ELF-1 (cell line): ENCODE results near the gene SMYD4.
"Not testable (repeated sequence)": the region's sequence is repeated elsewhere in the genome, so short reads cannot be mapped to it uniquely, and the experiment has no call there.

Experiments used
- DNase-seq: peaks from one replicate; pipeline ENCODE4 v3.0.0-alpha.2; 2016; ENCODE audit warnings: low read depth, low spot score

The SMYD4 gene

GRCh38 chr17:1783271-1783670, 46.4 kb downstream of the SMYD4 start:
- no peak for DNase-seq

GRCh38 chr17:1782171-1782567, 47.5 kb downstream of the SMYD4 start:
- no peak for DNase-seq

GRCh38 chr17:1779571-1780131, 50.1 kb downstream of the SMYD4 start:
- DNase-seq, result no peak

- DNase-seq, result no peak
Observed at GRCh38 chr17:1776857-1777256, 52.8 kb downstream of the SMYD4 start.

GRCh38 chr17:1776328-1776727, 53.4 kb downstream of the SMYD4 start:
- no peak for DNase-seq

- no peak for DNase-seq
Observed at GRCh38 chr17:1774390-1775176, 55.1 kb downstream of the SMYD4 start.

GRCh38 chr17:1773696-1774181, 56.0 kb downstream of the SMYD4 start:
- DNase-seq, result no peak

GRCh38 chr17:1773000-1773695, 56.6 kb downstream of the SMYD4 start:
- DNase-seq, result not testable (repeated sequence)

- DNase-seq, result peak; percentile 95
Observed at GRCh38 chr17:1769822-1770477, 59.8 kb downstream of the SMYD4 start.

GRCh38 chr17:1767358-1767757, 62.3 kb downstream of the SMYD4 start:
- no peak for DNase-seq

GRCh38 chr17:1766382-1767135, 63.1 kb downstream of the SMYD4 start:
- DNase-seq, result peak; percentile 46

- DNase-seq, result no peak
Observed at GRCh38 chr17:1765576-1765975, 64.1 kb downstream of the SMYD4 start.

GRCh38 chr17:1764705-1765104, 65.0 kb downstream of the SMYD4 start:
- not testable (repeated sequence) for DNase-seq

GRCh38 chr17:1764284-1764683, 65.4 kb downstream of the SMYD4 start:
- DNase-seq, result peak; percentile 50

- no peak for DNase-seq
Observed at GRCh38 chr17:1762901-1763898, 66.5 kb downstream of the SMYD4 start.

GRCh38 chr17:1762233-1762900, 67.3 kb downstream of the SMYD4 start:
- DNase-seq, result no peak

GRCh38 chr17:1759529-1759928, 70.2 kb downstream of the SMYD4 start:
- DNase-seq, result no peak

GRCh38 chr17:1758807-1759206, 70.9 kb downstream of the SMYD4 start:
- DNase-seq, result no peak

- no peak for DNase-seq
Observed at GRCh38 chr17:1755827-1756262, 73.9 kb downstream of the SMYD4 start.
